ENCODE results near the gene HSF2.

The HSF2 gene

DNA sequence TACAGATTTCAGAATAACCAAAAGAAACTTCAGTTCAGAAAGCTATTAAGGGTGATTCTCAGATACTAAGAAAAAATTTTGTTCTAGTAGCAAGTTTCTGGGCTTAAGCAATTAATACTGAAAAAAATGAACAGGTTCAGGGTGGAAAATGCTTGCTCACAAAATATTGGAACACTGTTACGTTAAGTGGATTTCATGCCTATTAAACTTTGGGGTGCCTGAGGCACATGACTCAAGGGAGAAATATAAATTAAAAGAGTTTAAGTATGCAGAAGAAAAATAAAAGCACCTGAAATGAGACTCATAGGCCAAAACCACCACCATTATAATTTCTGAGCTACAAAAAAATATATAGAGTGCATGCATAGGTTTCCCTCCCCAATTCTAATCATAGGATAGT lies 32.3 kb upstream of the HSF2 start:
- TF ChIP-seq, protein P1, sequence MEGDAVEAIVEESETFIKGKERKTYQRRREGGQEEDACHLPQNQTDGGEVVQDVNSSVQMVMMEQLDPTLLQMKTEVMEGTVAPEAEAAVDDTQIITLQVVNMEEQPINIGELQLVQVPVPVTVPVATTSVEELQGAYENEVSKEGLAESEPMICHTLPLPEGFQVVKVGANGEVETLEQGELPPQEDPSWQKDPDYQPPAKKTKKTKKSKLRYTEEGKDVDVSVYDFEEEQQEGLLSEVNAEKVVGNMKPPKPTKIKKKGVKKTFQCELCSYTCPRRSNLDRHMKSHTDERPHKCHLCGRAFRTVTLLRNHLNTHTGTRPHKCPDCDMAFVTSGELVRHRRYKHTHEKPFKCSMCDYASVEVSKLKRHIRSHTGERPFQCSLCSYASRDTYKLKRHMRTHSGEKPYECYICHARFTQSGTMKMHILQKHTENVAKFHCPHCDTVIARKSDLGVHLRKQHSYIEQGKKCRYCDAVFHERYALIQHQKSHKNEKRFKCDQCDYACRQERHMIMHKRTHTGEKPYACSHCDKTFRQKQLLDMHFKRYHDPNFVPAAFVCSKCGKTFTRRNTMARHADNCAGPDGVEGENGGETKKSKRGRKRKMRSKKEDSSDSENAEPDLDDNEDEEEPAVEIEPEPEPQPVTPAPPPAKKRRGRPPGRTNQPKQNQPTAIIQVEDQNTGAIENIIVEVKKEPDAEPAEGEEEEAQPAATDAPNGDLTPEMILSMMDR (IDR thresholded peaks at IDR 0.05; ENCODE audit: low read length, missing control alignments) = no peak
- no peak overlapping the region for H3K4me3 ChIP-seq (replicated peaks; ENCODE audit: low read depth, low read length)
- no peak for DNase-seq (ENCODE audit: low read depth)

DNA sequence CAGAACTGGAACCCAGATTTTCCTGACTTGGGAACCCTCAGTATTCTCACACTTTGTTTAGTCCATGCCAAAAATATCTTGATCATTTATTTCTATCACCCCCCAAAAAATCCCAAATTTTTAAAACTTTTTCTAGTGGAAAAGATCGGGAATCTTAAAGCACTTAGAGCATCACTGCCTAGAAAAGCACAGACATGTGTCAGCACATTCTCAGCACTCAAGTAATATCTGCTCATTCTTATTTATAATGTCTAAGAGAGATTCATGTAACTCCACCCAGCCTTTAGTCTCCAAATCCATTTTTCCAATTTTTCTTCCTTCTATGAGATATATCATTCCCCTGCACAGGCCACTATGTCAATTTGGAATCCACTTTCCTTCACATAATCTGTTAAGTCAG lies 29.9 kb upstream of the HSF2 start:
- TF ChIP-seq, protein P1 (IDR thresholded peaks at IDR 0.05; ENCODE audit: low read length, missing control alignments) = no peak
- DNase-seq (ENCODE audit: low read depth) = no peak
- H3K4me3 ChIP-seq (replicated peaks; ENCODE audit: low read depth, low read length) = no peak overlapping the region

DNA sequence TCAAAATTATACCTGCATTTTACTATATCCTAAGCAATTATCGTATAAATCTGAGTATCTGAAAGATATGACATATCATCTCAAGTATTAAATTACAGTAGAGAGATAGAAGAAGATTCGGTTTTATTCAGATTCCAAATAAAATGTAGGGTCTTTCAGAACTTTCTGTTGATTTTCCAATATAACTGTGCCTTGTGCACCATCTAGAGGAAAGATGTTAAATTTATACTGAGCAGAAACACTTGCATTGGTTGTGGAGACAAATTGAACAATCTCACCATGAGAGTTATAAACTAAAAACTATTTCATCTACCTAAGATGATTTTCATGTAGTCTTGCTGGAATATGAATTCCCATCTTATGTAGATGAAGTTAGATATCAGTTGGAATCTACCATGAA lies 26.8 kb upstream of the HSF2 start:
- DNase-seq (ENCODE audit: low read depth) = peak; percentile 16
- no peak overlapping the region for H3K4me3 ChIP-seq (replicated peaks; ENCODE audit: low read depth, low read length)
- TF ChIP-seq, protein P1 (IDR thresholded peaks at IDR 0.05; ENCODE audit: low read length, missing control alignments) = peak; percentile 27

DNA sequence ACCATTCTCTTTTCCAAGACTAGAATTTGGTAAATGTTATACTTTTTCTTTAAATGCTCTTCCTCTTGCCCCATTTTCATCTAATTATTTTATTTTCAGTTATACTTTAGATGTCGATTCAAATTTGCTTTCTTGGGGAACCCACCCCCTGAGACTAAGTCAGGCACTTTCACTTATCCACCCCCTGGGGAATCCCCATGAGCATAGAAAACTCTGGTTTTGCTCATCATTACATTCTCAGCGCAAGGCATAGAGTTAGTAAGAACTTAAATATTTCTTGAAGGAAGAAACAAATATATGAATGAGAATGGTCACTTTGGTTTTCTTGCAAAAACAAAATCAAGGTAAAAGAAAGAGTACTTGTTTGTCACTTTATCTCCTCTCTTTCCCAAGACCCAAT lies 25.1 kb upstream of the HSF2 start:
- TF ChIP-seq, protein P1 (IDR thresholded peaks at IDR 0.05; ENCODE audit: low read length, missing control alignments) = no peak
- no peak for DNase-seq (ENCODE audit: low read depth)
- no peak overlapping the region for H3K4me3 ChIP-seq (replicated peaks; ENCODE audit: low read depth, low read length)

DNA sequence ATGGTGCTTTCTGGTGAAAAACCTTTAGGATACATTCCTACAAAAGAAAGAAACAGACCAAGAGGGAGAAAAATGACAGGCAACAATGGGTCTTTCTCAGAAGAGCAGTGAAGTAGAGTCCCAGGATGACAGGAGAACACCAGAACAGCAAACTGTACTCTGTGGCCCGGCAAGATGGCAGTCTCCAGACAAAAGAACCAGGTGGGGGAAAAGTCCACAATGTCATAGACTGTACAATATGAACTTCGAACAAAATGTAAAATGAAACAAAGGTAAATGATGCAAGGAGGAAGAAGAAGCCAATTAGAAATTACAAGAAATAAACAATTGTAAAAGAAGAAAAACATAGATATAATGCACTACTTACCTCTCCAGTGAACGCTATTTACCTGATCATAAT lies 23.2 kb upstream of the HSF2 start:
- H3K4me3 ChIP-seq (replicated peaks; ENCODE audit: low read depth, low read length) = no peak overlapping the region
- DNase-seq (ENCODE audit: low read depth) = no peak
- TF ChIP-seq, protein P1 (IDR thresholded peaks at IDR 0.05; ENCODE audit: low read length, missing control alignments) = no peak

DNA sequence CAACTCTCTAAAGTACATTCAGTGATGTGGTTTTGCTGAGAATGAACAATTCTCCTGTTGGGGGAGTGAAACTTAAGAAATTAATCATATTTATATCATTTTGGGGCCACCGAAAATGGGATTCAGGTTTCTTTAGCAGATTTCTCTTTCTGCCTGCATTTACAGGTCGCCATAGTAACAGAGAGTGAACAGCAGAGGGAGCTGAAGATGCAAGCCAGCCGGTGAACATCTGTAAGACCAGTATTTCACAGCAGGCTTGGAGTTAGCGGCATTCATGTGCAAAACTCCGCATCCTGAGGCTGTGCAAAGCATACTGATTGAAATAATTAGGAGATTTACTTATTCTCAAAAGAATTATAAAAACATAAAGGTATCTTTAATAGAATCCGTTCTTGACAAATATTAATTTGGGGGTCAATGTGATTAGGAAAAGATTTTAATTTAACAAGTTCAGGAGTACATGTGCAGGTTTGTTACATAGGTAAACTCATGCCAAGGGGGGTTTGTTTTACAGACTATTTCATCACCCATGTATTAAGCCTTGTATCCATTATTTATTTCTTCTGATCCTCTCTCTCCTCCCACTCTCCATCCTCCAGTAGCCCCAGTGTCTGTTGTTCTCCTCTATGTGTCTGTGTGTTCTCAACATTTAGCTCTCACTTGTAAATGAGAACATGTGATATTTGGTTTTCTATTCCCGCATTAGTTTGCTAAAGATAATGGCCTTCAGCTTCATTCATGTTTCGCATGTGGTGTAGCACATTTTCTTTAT lies 17.8 kb upstream of the HSF2 start:
- TF ChIP-seq, protein P1 (IDR thresholded peaks at IDR 0.05; ENCODE audit: low read length, missing control alignments) = peak; percentile 81
- peak; percentile 86 for DNase-seq (ENCODE audit: low read depth)
- no peak overlapping the region for H3K4me3 ChIP-seq (replicated peaks; ENCODE audit: low read depth, low read length)

Measured in fibroblast of pulmonary artery (primary cell).